ENCODE data around the gene RGS21.

GRCh38 chr1:192327997-192328396, 11.2 kb downstream of the RGS21 start:
- TF ChIP-seq CTCF (IDR thresholded peaks at IDR 0.05) (no peak), POLR2A (IDR thresholded peaks at IDR 0.05) (no peak)

All from adrenal gland (tissue), 5 donors.